Activated CD8-positive, alpha-beta memory T cell treated with anti-CD3 and anti-CD28 coated beads for 1 hour (primary cell): ENCODE measurements around the gene SLC35F3.

ENCODE experiments used
- DNase-seq, 2 donors: peaks; one replicate each; pipeline ENCODE4 v3.0.0-alpha.2; 2020; ENCODE audit warnings: low read depth in 1 of 2; ENCODE audit errors: extremely low read depth in 1 of 2

The SLC35F3 gene

GRCh38 chr1:234340528-234340927 is 436.1 kb downstream of the SLC35F3 start:
- DNase-seq: no peak

- no peak for DNase-seq
Observed at GRCh38 chr1:234342774-234343173, 438.3 kb downstream of the SLC35F3 start.

- no peak for DNase-seq
Observed at GRCh38 chr1:234345237-234345636, 440.8 kb downstream of the SLC35F3 start.

GRCh38 chr1:234348964-234349363 is 444.5 kb downstream of the SLC35F3 start:
- DNase-seq: no peak

- DNase-seq: no peak
Observed at GRCh38 chr1:234355782-234356510, 451.5 kb downstream of the SLC35F3 start.

GRCh38 chr1:234356615-234357269 is 452.3 kb downstream of the SLC35F3 start:
- peak in 1 of 2 donors; percentile 17 for DNase-seq

GRCh38 chr1:234357831-234358230 is 453.4 kb downstream of the SLC35F3 start:
- DNase-seq: no peak

- DNase-seq: no peak
Observed at GRCh38 chr1:234361102-234361603, 456.7 kb downstream of the SLC35F3 start.

- no peak for DNase-seq
Observed at GRCh38 chr1:234362558-234362957, 458.1 kb downstream of the SLC35F3 start.

- DNase-seq: no peak
Observed at GRCh38 chr1:234368320-234369032, 464.0 kb downstream of the SLC35F3 start.

- DNase-seq: no peak
Observed at GRCh38 chr1:234369033-234369430, 464.6 kb downstream of the SLC35F3 start.

- DNase-seq: no peak
Observed at GRCh38 chr1:234369784-234370183, 465.3 kb downstream of the SLC35F3 start.

- DNase-seq: no peak
Observed at GRCh38 chr1:234371414-234371813, 466.9 kb downstream of the SLC35F3 start.

- no peak for DNase-seq
Observed at GRCh38 chr1:234372011-234372757, 467.7 kb downstream of the SLC35F3 start.

- peak; percentile 72 to 80 for DNase-seq
Observed at GRCh38 chr1:234373064-234373958, 468.8 kb downstream of the SLC35F3 start, which contains the start of gene COA6. TSS of gene COA6 (plus strand) at chr1:234373456. CDS start at chr1:234373467, 11 bp downstream.

GRCh38 chr1:234373959-234374254 is 469.4 kb downstream of the SLC35F3 start:
- DNase-seq: no peak
